D721Med (cell line): Measurements from ENCODE around the gene MGAT3.

Experiments used
- DNase-seq: peaks from one replicate; pipeline ENCODE4 v3.0.0; 2011; ENCODE audit warnings: low spot score; ENCODE audit not compliant: insufficient read length
- FAIRE-seq: peaks from 2 replicates; lab custom pipeline; 2011; peaks lifted over from hg19 to GRCh38; lab: Jason Lieb, UNC
- CTCF ChIP-seq: IDR thresholded peaks from 2 replicates; pipeline ENCODE4 v1.5.1; 2012; ENCODE audit warnings: mild to moderate bottlenecking, control low read depth; ENCODE audit not compliant: insufficient read depth; ENCODE audit errors: missing control alignments

MGAT3 gene

GRCh38 chr22:39414886-39415285 lies 41.9 kb upstream of the MGAT3 start:
- no peak for DNase-seq
- no peak for TF ChIP-seq CTCF
- no peak for FAIRE-seq

GRCh38 chr22:39415506-39415905 lies 41.3 kb upstream of the MGAT3 start:
- no peak for DNase-seq
- no peak for FAIRE-seq
- TF ChIP-seq CTCF = no peak

GRCh38 chr22:39416319-39416718 lies 40.5 kb upstream of the MGAT3 start:
- DNase-seq = no peak
- no peak for FAIRE-seq
- TF ChIP-seq CTCF = no peak

GRCh38 chr22:39417641-39418040 lies 39.2 kb upstream of the MGAT3 start:
- TF ChIP-seq CTCF = no peak
- FAIRE-seq = no peak
- DNase-seq = no peak

- no peak for TF ChIP-seq CTCF
- DNase-seq (no peak), FAIRE-seq (no peak)
Observed at GRCh38 chr22:39418696-39419095, 38.1 kb upstream of the MGAT3 start.

GRCh38 chr22:39419096-39419495 lies 37.7 kb upstream of the MGAT3 start:
- FAIRE-seq = no peak
- no peak for DNase-seq
- TF ChIP-seq CTCF = no peak

- TF ChIP-seq CTCF = no peak
- DNase-seq (no peak), FAIRE-seq (no peak)
Observed at GRCh38 chr22:39419911-39420310, 36.9 kb upstream of the MGAT3 start.
